GM21515 (cell line): Measurements from ENCODE around the gene UTP4.
"Not testable (repeated sequence)": the region's sequence is repeated elsewhere in the genome, so short reads cannot be mapped to it uniquely, and the experiment has no call there.

Experiments
- ATAC-seq: cut with Tn5 transposase; IDR thresholded peaks from one replicate; pipeline ENCODE4 v1.9.1; 2021; ENCODE audit not compliant: unreplicated experiment

Gene UTP4

GRCh38 chr16:69127966-69128510, 4.4 kb upstream of the UTP4 start:
- no peak for ATAC-seq

- ATAC-seq, result no peak
Observed at GRCh38 chr16:69130461-69130860, 2.0 kb upstream of the UTP4 start.

GRCh38 chr16:69131167-69131838, 1.1 kb upstream of the UTP4 start:
- ATAC-seq, result no peak

- ATAC-seq, result peak; percentile 37
Observed at GRCh38 chr16:69131839-69132423, 518 bp upstream of the UTP4 start.

- no peak for ATAC-seq
Observed at GRCh38 chr16:69133373-69133954, 1.0 kb downstream of the UTP4 start.

GRCh38 chr16:69138608-69139007, 6.2 kb downstream of the UTP4 start:
- no peak for ATAC-seq

- ATAC-seq, result not testable (repeated sequence)
Observed at GRCh38 chr16:69139464-69139863, 7.0 kb downstream of the UTP4 start.

GRCh38 chr16:69141014-69141413, 8.6 kb downstream of the UTP4 start:
- no peak for ATAC-seq

- no peak for ATAC-seq
Observed at GRCh38 chr16:69141936-69142335, 9.5 kb downstream of the UTP4 start.

- no peak for ATAC-seq
Observed at GRCh38 chr16:69143116-69143515, 10.7 kb downstream of the UTP4 start.

GRCh38 chr16:69145658-69146057, 13.2 kb downstream of the UTP4 start:
- ATAC-seq, result no peak

GRCh38 chr16:69149621-69150020, 17.2 kb downstream of the UTP4 start:
- ATAC-seq, result not testable (repeated sequence)

GRCh38 chr16:69150146-69150865, 17.9 kb downstream of the UTP4 start:
- no peak for ATAC-seq

- no peak for ATAC-seq
Observed at GRCh38 chr16:69157196-69157595, 24.7 kb downstream of the UTP4 start.

GRCh38 chr16:69160192-69160591, 27.7 kb downstream of the UTP4 start:
- ATAC-seq, result no peak

GRCh38 chr16:69165584-69165983, 33.1 kb downstream of the UTP4 start:
- ATAC-seq, result no peak

- no peak for ATAC-seq
Observed at GRCh38 chr16:69166221-69166833, 33.9 kb downstream of the UTP4 start.

GRCh38 chr16:69166946-69167930, 34.8 kb downstream of the UTP4 start:
- ATAC-seq, result no peak

GRCh38 chr16:69169051-69169450, 36.6 kb downstream of the UTP4 start:
- ATAC-seq, result no peak
